Activated gamma-delta T cell treated with Interleukin-2 at 50 U/mL for 16 hours (primary cell): Measurements from ENCODE around the gene ANKRD60.

Experiments used
- DNase-seq: peaks from one replicate; pipeline ENCODE4 v3.0.0-alpha.2; 2020

ANKRD60 gene

GRCh38 chr20:58244517-58245030, 16.1 kb upstream of the ANKRD60 start:
- DNase-seq = no peak

GRCh38 chr20:58243653-58244410, 15.4 kb upstream of the ANKRD60 start:
- DNase-seq = no peak

- DNase-seq = no peak
Observed at GRCh38 chr20:58242824-58243223, 14.4 kb upstream of the ANKRD60 start.

- DNase-seq = no peak
Observed at GRCh38 chr20:58241766-58242465, 13.5 kb upstream of the ANKRD60 start.

- no peak for DNase-seq
Observed at GRCh38 chr20:58240471-58240870, 12.0 kb upstream of the ANKRD60 start.

- no peak for DNase-seq
Observed at GRCh38 chr20:58239216-58239615, 10.8 kb upstream of the ANKRD60 start.

- DNase-seq = no peak
Observed at GRCh38 chr20:58238490-58238889, 10.0 kb upstream of the ANKRD60 start.

- DNase-seq = no peak
Observed at GRCh38 chr20:58237318-58238132, 9.1 kb upstream of the ANKRD60 start.

GRCh38 chr20:58236612-58237317, 8.3 kb upstream of the ANKRD60 start:
- DNase-seq = peak; percentile 75

GRCh38 chr20:58235010-58235409, 6.6 kb upstream of the ANKRD60 start:
- DNase-seq = no peak

GRCh38 chr20:58233881-58234528, 5.6 kb upstream of the ANKRD60 start:
- DNase-seq = peak; percentile 36

- DNase-seq = no peak
Observed at GRCh38 chr20:58233393-58233792, 4.9 kb upstream of the ANKRD60 start.

- DNase-seq = no peak
Observed at GRCh38 chr20:58231683-58232082, 3.2 kb upstream of the ANKRD60 start.

GRCh38 chr20:58229198-58229798, 845 bp upstream of the ANKRD60 start:
- no peak for DNase-seq

GRCh38 chr20:58228103-58228483, 360 bp downstream of the ANKRD60 start:
- no peak for DNase-seq

- DNase-seq = no peak
Observed at GRCh38 chr20:58227391-58228102, 906 bp downstream of the ANKRD60 start.

GRCh38 chr20:58225452-58226200, 2.8 kb downstream of the ANKRD60 start:
- no peak for DNase-seq

- DNase-seq = no peak
Observed at GRCh38 chr20:58224974-58225373, 3.5 kb downstream of the ANKRD60 start.

GRCh38 chr20:58224097-58224496, 4.4 kb downstream of the ANKRD60 start:
- no peak for DNase-seq

- DNase-seq = no peak
Observed at GRCh38 chr20:58223358-58223941, 5.0 kb downstream of the ANKRD60 start.
